A549 (cell line): ENCODE measurements around the gene OVOL2. TPM values are rescaled to one million over a fixed set of nuclear protein-coding genes. Genes with fewer than 3 reads are reported as not detected.

ENCODE experiments used
- ATAC-seq, 2 experiments: fragments of 200-7000 bp in 1 of 2; fragments of >200 bp in 1 of 2; cut with Nextera tagmentation in 1 of 2; cut with Tn5 transposase in 1 of 2; 3 replicates each; pipeline versions ENCODE4 v1.8.0 to v1.9.1; 2018 to 2020; ENCODE audit warnings: mild to moderate bottlenecking in 1 of 2, moderate library complexity in 1 of 2
- CTCF ChIA-PET: fragments of 300-600 bp; sonication (Branson Sonifier 250); formaldehyde crosslinking; extraction: SDS; loops from one replicate; lab custom pipeline; 2021; ENCODE audit warnings: antibody characterized with exemption, inconsistent platforms; lab: Yijun Ruan, JAX
- POLR2A ChIA-PET: fragments of 350-600 bp; formaldehyde crosslinking; extraction: SDS; loops from one replicate; lab custom pipeline; 2021; ENCODE audit warnings: antibody characterized with exemption, inconsistent platforms; lab: Yijun Ruan, JAX
- DNase-seq, 2 experiments: peaks; one replicate each; pipeline versions ENCODE4 v3.0.0 to v3.0.0-alpha.2; 2011 to 2016; ENCODE audit warnings: low read depth in 1 of 2, low spot score in 1 of 2
- FAIRE-seq: peaks from 2 replicates; lab custom pipeline; 2011; peaks lifted over from hg19 to GRCh38; lab: Jason Lieb, UNC
- H3K27ac ChIP-seq, 2 experiments: fragments of >200 bp; sonication (Bioruptor Twin); formaldehyde crosslinking; 3 replicates each; pipeline ENCODE4 v1.5.1; 2016 to 2017
- H3K4me1 ChIP-seq: fragments of >200 bp; sonication (Bioruptor Twin); formaldehyde crosslinking; 3 replicates; pipeline ENCODE4 v1.6.1; 2016
- H3K4me2 ChIP-seq: fragments of >200 bp; sonication (Bioruptor Twin); formaldehyde crosslinking; 3 replicates; pipeline ENCODE4 v1.6.1; 2016
- H3K4me3 ChIP-seq: fragments of >200 bp; sonication (Bioruptor Twin); formaldehyde crosslinking; 3 replicates; pipeline ENCODE4 v1.5.1; 2016
- H3K9me3 ChIP-seq: fragments of >200 bp; sonication (Bioruptor Twin); formaldehyde crosslinking; 3 replicates; pipeline ENCODE4 v1.6.1; 2016
- CEBPB ChIP-seq, 2 experiments: fragments of >200 bp in 1 of 2; sonication (Bioruptor Twin) in 1 of 2; formaldehyde crosslinking in 1 of 2; IDR thresholded peaks; 2 replicates each; pipeline ENCODE4 v1.6.1; 2012 to 2016
- CHD2 ChIP-seq: fragments of 150-350 bp; IDR thresholded peaks from 2 replicates; pipeline ENCODE4 v1.6.1; 2014; ENCODE audit warnings: low read length; ENCODE audit not compliant: partially characterized antibody
- CHD4 ChIP-seq: fragments of 200-600 bp; sonication (generic); IDR thresholded peaks from 2 replicates; pipeline ENCODE4 v1.6.1; 2016; ENCODE audit warnings: antibody characterized with exemption, mild to moderate bottlenecking, borderline replicate concordance
- E2F6 ChIP-seq: IDR thresholded peaks from 2 replicates; pipeline ENCODE4 v1.6.1; 2012; ENCODE audit warnings: low read depth, borderline replicate concordance
- EP300 ChIP-seq, 2 experiments: fragments of >200 bp; sonication (Bioruptor Twin); formaldehyde crosslinking; IDR thresholded peaks; 2 replicates in 1 of 2; 3 replicates in 1 of 2; pipeline ENCODE4 v1.6.1; 2016 to 2017
- HDAC2 ChIP-seq: fragments of 200-600 bp; sonication (generic); IDR thresholded peaks from 2 replicates; pipeline ENCODE4 v1.6.1; 2016
- HES2 ChIP-seq: fragments of >200 bp; sonication (Bioruptor Twin); formaldehyde crosslinking; IDR thresholded peaks from 2 replicates; pipeline ENCODE4 v1.6.1; 2016
- HMGXB4 ChIP-seq: fragments of 250-450 bp; sonication (Bioruptor Pico); IDR thresholded peaks from 2 replicates; pipeline ENCODE4 v1.5.0; 2021; ENCODE audit warnings: mild to moderate bottlenecking, moderate library complexity, borderline replicate concordance
- KDM5A ChIP-seq: fragments of 200-600 bp; sonication (generic); IDR thresholded peaks from 2 replicates; pipeline ENCODE4 v1.6.1; 2016; ENCODE audit warnings: antibody characterized with exemption, mild to moderate bottlenecking
- MAFK ChIP-seq: fragments of 450-650 bp; IDR thresholded peaks from 2 replicates; pipeline ENCODE4 v1.6.1; 2014; ENCODE audit not compliant: partially characterized antibody
- NPAS2 ChIP-seq: fragments of 250-450 bp; sonication (Bioruptor Pico); IDR thresholded peaks from 2 replicates; pipeline ENCODE4 v1.8.0; 2022; ENCODE audit warnings: mild to moderate bottlenecking, moderate library complexity, borderline replicate concordance
- POLR2A ChIP-seq: IDR thresholded peaks from 2 replicates; pipeline ENCODE4 v1.6.1; 2012; ENCODE audit warnings: mild to moderate bottlenecking, low read length
- POLR2AphosphoS2 ChIP-seq: conservative IDR thresholded peaks from 2 replicates; pipeline ENCODE4 v1.6.1; 2012; ENCODE audit warnings: low read length, improper control_type of control experiment, inconsistent platforms
- RARB ChIP-seq: fragments of 250-450 bp; sonication (Bioruptor Pico); IDR thresholded peaks from 2 replicates; pipeline ENCODE4 v1.8.0; 2021; ENCODE audit warnings: mild to moderate bottlenecking, moderate library complexity
- TFCP2L1 ChIP-seq: fragments of 250-450 bp; sonication (Bioruptor Pico); IDR thresholded peaks from 2 replicates; pipeline ENCODE4 v1.5.0; 2021; ENCODE audit warnings: mild to moderate bottlenecking
- USF2 ChIP-seq: fragments of 450-650 bp; IDR thresholded peaks from 2 replicates; pipeline ENCODE4 v1.6.1; 2014; ENCODE audit warnings: antibody characterized with exemption
- WGBS: methylation state at CpG from one replicate; pipeline ENCODE4 v1.1.6; 2017; ENCODE audit errors: missing lambda C conversion rate; 5-methylcytosine and 5-hydroxymethylcytosine counted together
- polyA plus RNA-seq, 4 experiments: library from polyadenylated mRNA; depleted of rRNA in 3 of 4; stranded (reverse); fragments of >200 nt; fragmentation: RNase III in 1 of 4; extraction: RNeasy Plus Mini Kit Qiagen cat#74134 plus additional on column Dnase treatment in 1 of 4; gene quantifications; 2 replicates in 3 of 4; 3 replicates in 1 of 4; pipeline ENCODE4 v1.2.3, GENCODE V29; 2011 to 2017
- small RNA-seq, 6 experiments: library from RNA; depleted of rRNA; stranded (forward); fragments of <200 nt; gene quantifications; one replicate each; pipeline ENCODE3, GENCODE V24; 2012

Gene OVOL2
- polyA plus RNA-seq, 2 of the 4 experiments (the other 2 are of a cell fraction): not detected

GRCh38 chr20:17987988-17988387, 69.7 kb downstream of the OVOL2 start:
- CTCF ChIA-PET: interaction anchor here (5.3 kb wide), 1 partner anchor 7 kb away, joined by 36 read pairs; no protein-coding TSS in a partner anchor
- DNase-seq (no peak), ATAC-seq (no peak), FAIRE-seq (no peak)
- H3K4me3 ChIP-seq: no peak overlapping the region
- H3K4me2 ChIP-seq: no peak overlapping the region
- POLR2A ChIA-PET: interaction anchor here (0.7 kb wide), 1 partner anchor 19 kb away, joined by 3 read pairs; the partner anchor contains the start of gene MGME1
- no peak for TF ChIP-seq HES2
- no peak for TF ChIP-seq HDAC2
- no peak for TF ChIP-seq POLR2A
- no peak for TF ChIP-seq EP300 (IDR thresholded peaks at IDR 0.05)
- no peak for TF ChIP-seq KDM5A
- no peak for TF ChIP-seq CHD4
- no peak for TF ChIP-seq NPAS2 (CRISPR knock-in tag)
- no peak for TF ChIP-seq USF2
- WGBS: 97% methylated on average over 3 of the region's 3 CpGs
- H3K9me3 ChIP-seq: no peaks in the 10 kb centered on the region
- H3K4me1 ChIP-seq: peaks cover 7% of the 10 kb centered on the region; the same call in 1 of the 3 replicates
- H3K27ac ChIP-seq: no peak overlapping the region

- FAIRE-seq: no peak
- WGBS: 79% methylated on average over 7 of the region's 7 CpGs
- H3K9me3 ChIP-seq: no peaks in the 10 kb centered on the region
- POLR2A ChIA-PET: interaction anchor here (0.7 kb wide), 1 partner anchor 18 kb away, joined by 3 read pairs; no protein-coding TSS in a partner anchor
- no peak overlapping the region for H3K27ac ChIP-seq
- no peak for TF ChIP-seq TFCP2L1 (CRISPR knock-in tag)
- TF ChIP-seq POLR2AphosphoS2: no peak
- peak; percentile 43 to 66; a peak in 3 of 4 replicates for TF ChIP-seq CEBPB (IDR thresholded peaks at IDR 0.05)
- TF ChIP-seq E2F6: no peak
- TF ChIP-seq MAFK: peak; percentile 12
- TF ChIP-seq RARB (CRISPR knock-in tag): no peak
- TF ChIP-seq, all 56 proteins: peak for 2
- Histone ChIP-seq H3K4me2 (no peak overlapping the region), H3K4me3 (no peak overlapping the region), H3K4me1 (0 out of 3 replicates have a peak, but pooled peaks cover 5% of the 10 kb centered on the region)
- DNase-seq (no peak), ATAC-seq (peak; percentile 47 to 73; a peak in 5 of 6 replicates)
- CTCF ChIA-PET: interaction anchor here (0.6 to 5.3 kb wide), 5 partner anchors 10 to 482 kb away, joined by 3 to 36 read pairs (median 3); no protein-coding TSS in a partner anchor
Observed at GRCh38 chr20:17985388-17986018, 72.2 kb downstream of the OVOL2 start.

- WGBS: 92% methylated on average over 6 of the region's 6 CpGs
- H3K9me3 ChIP-seq: no peaks in the 10 kb centered on the region
- no peak overlapping the region for H3K27ac ChIP-seq
- CTCF ChIA-PET: interaction anchor here (1.2 kb wide), 1 partner anchor 546 kb away, joined by 3 read pairs; no protein-coding TSS in a partner anchor
- DNase-seq (no peak), ATAC-seq (no peak), FAIRE-seq (no peak)
- no peak overlapping the region for H3K4me2 ChIP-seq
- TF ChIP-seq CHD2 (no peak), HMGXB4 (CRISPR knock-in tag) (no peak)
- POLR2A ChIA-PET: no interaction called here
- H3K4me3 ChIP-seq: no peak overlapping the region
- peaks cover 25% of the 10 kb centered on the region for H3K4me1 ChIP-seq
Observed at GRCh38 chr20:17976305-17976704, 81.4 kb downstream of the OVOL2 start.

Small RNA genes lying within 50 kb of the gene (small RNA-seq; reads per million reads assigned to genes)
- gene RNU7-137P: 0 to 0.26 (median 0) reads per million in 6 experiments

Other genes starting within 250 kb of the OVOL2 start
- 275 and 342 TPM in 2 replicates for gene SNX5, start 89.1 kb downstream of the OVOL2 start, polyA plus RNA-seq (2011; rRNA removed)
- gene SNX5, start 89.1 kb downstream of the OVOL2 start, polyA plus RNA-seq (2017; fragmentation: RNase III; extraction: RNeasy Plus Mini Kit Qiagen cat#74134 plus additional on column Dnase treatment): 225 to 250 TPM (median 240 TPM) in 3 replicates
- 41.8 and 47.9 TPM in 2 replicates for gene MGME1, start 88.9 kb downstream of the OVOL2 start, polyA plus RNA-seq (2011; rRNA removed)
- gene MGME1, start 88.9 kb downstream of the OVOL2 start, polyA plus RNA-seq (2017; fragmentation: RNase III; extraction: RNeasy Plus Mini Kit Qiagen cat#74134 plus additional on column Dnase treatment): 46.6 to 49.7 TPM (median 46.9 TPM) in 3 replicates
- 15.7 and 18.8 TPM in 2 replicates for gene KAT14, start 79.9 kb upstream of the OVOL2 start, polyA plus RNA-seq (2011; rRNA removed)
- 10.7 to 12.6 TPM (median 12.1 TPM) in 3 replicates for gene KAT14, start 79.9 kb upstream of the OVOL2 start, polyA plus RNA-seq (2017; fragmentation: RNase III; extraction: RNeasy Plus Mini Kit Qiagen cat#74134 plus additional on column Dnase treatment)
- 22.6 and 32.3 TPM in 2 replicates for gene PET117, start 79.9 kb upstream of the OVOL2 start, polyA plus RNA-seq (2011; rRNA removed)
- 21.9 to 25.0 TPM (median 23.5 TPM) in 3 replicates for gene PET117, start 79.9 kb upstream of the OVOL2 start, polyA plus RNA-seq (2017; fragmentation: RNase III; extraction: RNeasy Plus Mini Kit Qiagen cat#74134 plus additional on column Dnase treatment)
- gene ZNF133, start 230.6 kb upstream of the OVOL2 start, polyA plus RNA-seq (2011; rRNA removed): 11.6 and 16.6 TPM in 2 replicates
- 9.2 to 11.0 TPM (median 9.8 TPM) in 3 replicates for gene ZNF133, start 230.6 kb upstream of the OVOL2 start, polyA plus RNA-seq (2017; fragmentation: RNase III; extraction: RNeasy Plus Mini Kit Qiagen cat#74134 plus additional on column Dnase treatment)